ENCODE data around the gene HCFC1R1.

Gene HCFC1R1

GRCh38 chr16:2973093-2973492 is 50.6 kb downstream of the HCFC1R1 start:
- no peak for FAIRE-seq
